Transverse colon (tissue), 4 donors: ENCODE measurements around the gene CACNA1B. TPM values are rescaled to one million over a fixed set of nuclear protein-coding genes. Genes with fewer than 3 reads are reported as not detected.

Experiments used
- DNase-seq: peaks from one replicate; pipeline ENCODE4 v3.0.0-alpha.2; 2019
- H3K27ac ChIP-seq, 4 donors: fragments of 200-600 bp; sonication (generic); 2 replicates each; pipeline ENCODE4 v1.5.1; 2016 to 2018; ENCODE audit warnings: inconsistent platforms in 4 of 4
- H3K27me3 ChIP-seq: fragments of 200-600 bp; sonication (generic); 2 replicates; pipeline ENCODE4 v1.5.1; 2017; ENCODE audit warnings: inconsistent platforms
- H3K36me3 ChIP-seq, 4 donors: fragments of 200-600 bp; sonication (generic); 2 replicates each; pipeline ENCODE4 v1.5.1; 2017 to 2019; ENCODE audit warnings: inconsistent platforms in 4 of 4
- H3K4me1 ChIP-seq, 4 donors: fragments of 200-600 bp; sonication (generic); 2 replicates each; pipeline ENCODE4 v1.5.1; 2017 to 2020; ENCODE audit warnings: inconsistent platforms in 4 of 4
- H3K4me3 ChIP-seq, 4 donors: fragments of 200-600 bp; sonication (generic); 1 replicate in 1 of 4; 2 replicates in 3 of 4; pipeline versions ENCODE4 v1.5.1 to v1.6.1; 2017 to 2019; ENCODE audit warnings: inconsistent platforms in 4 of 4
- H3K9me3 ChIP-seq, 2 donors: fragments of 200-600 bp; sonication (generic); 2 replicates each; pipeline ENCODE4 v1.5.1; 2017 to 2019; ENCODE audit warnings: inconsistent platforms in 2 of 2
- EP300 ChIP-seq: sonication (generic); formaldehyde crosslinking; IDR thresholded peaks from one replicate; pipeline ENCODE4 v1.6.1; 2017; ENCODE audit warnings: antibody characterized with exemption, low read depth
- POLR2A ChIP-seq: fragments of 450-650 bp; IDR thresholded peaks from one replicate; pipeline ENCODE4 v1.6.1; 2016; ENCODE audit warnings: antibody characterized with exemption, mild to moderate bottlenecking, moderate library complexity
- POLR2AphosphoS5 ChIP-seq, 3 donors: sonication (generic); formaldehyde crosslinking; IDR thresholded peaks; one replicate each; pipeline ENCODE4 v1.6.1; 2016; ENCODE audit warnings: antibody characterized with exemption in 3 of 3
- WGBS, 2 donors: methylation state at CpG; one replicate each; pipeline ENCODE4 v1.1.5; 2018; ENCODE audit warnings: low coverage in 1 of 2; 5-methylcytosine and 5-hydroxymethylcytosine counted together
- in situ Hi-C, 4 donors: fragments of 200-750 bp; cut with MboI; loops; one replicate each; pipeline versions ENCODE4 v1.15.0 to v1.15.1; 2017; ENCODE audit warnings: low sequenced_read_pairs in 3 of 4, low pct_ligation_motif_present in 1 of 4, low pct_unique_long_range_greater_than_20kb in 1 of 4
- intact Hi-C: fragments of 100-400 bp; cut with DNase I; formaldehyde crosslinking; loops from one replicate; pipeline ENCODE4 v1.15.1; 2023; ENCODE audit warnings: low total_unique reads
- total RNA-seq, 4 donors: library from RNA; depleted of rRNA; stranded (reverse); fragments of >200 nt; gene quantifications; one replicate each; pipeline ENCODE4 v1.1.0, GENCODE V29; 2016
- TF ChIP-seq, protein P1 (sequence below), 5 experiments: fragments of 200-600 bp in 3 of 5; fragments of 450-650 bp in 2 of 5; sonication (generic) in 3 of 5; IDR thresholded peaks; 1 replicate in 2 of 5; 2 replicates in 3 of 5; pipeline ENCODE4 v1.5.1; 2016 to 2017; ENCODE audit warnings: antibody characterized with exemption in 5 of 5, inconsistent platforms in 3 of 5, mild to moderate bottlenecking in 2 of 5, moderate library complexity in 1 of 5

Gene CACNA1B
- total RNA-seq, 4 donors from 2014 or later: 0.27 to 0.40 (median 0.35) TPM

DNA sequence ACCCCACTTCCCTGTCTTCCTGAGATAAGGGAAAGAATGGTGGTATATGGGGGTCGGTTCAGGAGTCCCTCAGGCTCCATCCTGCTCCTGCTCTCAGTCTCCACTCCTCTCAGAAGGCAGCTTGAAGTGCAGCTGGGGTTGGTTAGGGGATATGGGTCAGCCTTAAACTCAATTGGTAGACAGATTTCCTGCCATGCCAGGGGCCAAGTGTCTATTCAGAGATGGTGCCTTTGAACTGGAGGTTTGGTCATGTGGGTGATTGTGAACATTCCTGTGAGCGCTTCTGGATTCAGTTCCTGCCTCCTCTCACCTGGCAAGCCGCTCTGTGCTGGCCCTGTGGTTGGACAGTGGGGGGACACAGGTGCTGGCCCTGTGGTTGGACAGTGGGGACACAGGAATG is 35.1 kb downstream of the CACNA1B start:
- peaks cover 6% of the 10 kb centered on the region for H3K27me3 ChIP-seq
- intact Hi-C loops (no loop called here), in situ Hi-C loops (no loop called here)
- H3K4me1 ChIP-seq: no peaks in the 10 kb centered on the region
- DNase-seq: no peak
- H3K27ac ChIP-seq: no peak overlapping the region
- WGBS, 2 donors: 77% methylated on average over 3 of the region's 3 CpGs; no CpG with 5 or more reads in 1 of the 2 donors
- H3K4me3 ChIP-seq: no peak overlapping the region
- H3K9me3 ChIP-seq: no peaks in the 10 kb centered on the region
- TF ChIP-seq, protein P1, sequence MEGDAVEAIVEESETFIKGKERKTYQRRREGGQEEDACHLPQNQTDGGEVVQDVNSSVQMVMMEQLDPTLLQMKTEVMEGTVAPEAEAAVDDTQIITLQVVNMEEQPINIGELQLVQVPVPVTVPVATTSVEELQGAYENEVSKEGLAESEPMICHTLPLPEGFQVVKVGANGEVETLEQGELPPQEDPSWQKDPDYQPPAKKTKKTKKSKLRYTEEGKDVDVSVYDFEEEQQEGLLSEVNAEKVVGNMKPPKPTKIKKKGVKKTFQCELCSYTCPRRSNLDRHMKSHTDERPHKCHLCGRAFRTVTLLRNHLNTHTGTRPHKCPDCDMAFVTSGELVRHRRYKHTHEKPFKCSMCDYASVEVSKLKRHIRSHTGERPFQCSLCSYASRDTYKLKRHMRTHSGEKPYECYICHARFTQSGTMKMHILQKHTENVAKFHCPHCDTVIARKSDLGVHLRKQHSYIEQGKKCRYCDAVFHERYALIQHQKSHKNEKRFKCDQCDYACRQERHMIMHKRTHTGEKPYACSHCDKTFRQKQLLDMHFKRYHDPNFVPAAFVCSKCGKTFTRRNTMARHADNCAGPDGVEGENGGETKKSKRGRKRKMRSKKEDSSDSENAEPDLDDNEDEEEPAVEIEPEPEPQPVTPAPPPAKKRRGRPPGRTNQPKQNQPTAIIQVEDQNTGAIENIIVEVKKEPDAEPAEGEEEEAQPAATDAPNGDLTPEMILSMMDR (IDR thresholded peaks at IDR 0.05): no peak
- TF ChIP-seq POLR2AphosphoS5 (IDR thresholded peaks at IDR 0.05) (no peak), POLR2A (no peak), EP300 (no peak)
- H3K36me3 ChIP-seq: no peaks in the 10 kb centered on the region

DNA sequence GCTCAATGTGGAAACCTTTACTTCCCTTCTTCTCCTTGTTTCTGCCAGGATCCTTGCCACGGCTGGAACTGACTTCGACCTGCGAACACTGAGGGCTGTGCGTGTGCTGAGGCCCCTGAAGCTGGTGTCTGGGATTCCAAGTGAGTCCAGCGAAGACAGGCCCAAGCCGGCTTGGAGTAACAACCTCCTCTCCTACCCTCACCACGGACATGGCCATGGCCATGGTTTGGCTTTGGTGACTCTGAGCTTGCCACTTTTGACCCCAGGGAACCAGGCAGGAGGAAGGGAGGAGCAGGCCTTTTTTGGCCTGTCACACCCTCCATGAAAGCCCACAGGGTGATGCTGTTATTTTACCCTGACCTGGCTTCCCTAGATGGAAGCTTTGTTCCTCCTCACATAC is 35.5 kb downstream of the CACNA1B start:
- intact Hi-C loops: no loop called here
- no peaks in the 10 kb centered on the region for H3K9me3 ChIP-seq
- no peaks in the 10 kb centered on the region for H3K36me3 ChIP-seq
- no peaks in the 10 kb centered on the region for H3K4me1 ChIP-seq
- TF ChIP-seq POLR2A (no peak), EP300 (no peak), POLR2AphosphoS5 (IDR thresholded peaks at IDR 0.05) (no peak)
- TF ChIP-seq, protein P1 (IDR thresholded peaks at IDR 0.05): no peak
- in situ Hi-C loops: no loop called here
- no peak for DNase-seq
- H3K4me3 ChIP-seq: no peak overlapping the region
- H3K27me3 ChIP-seq: peaks cover 6% of the 10 kb centered on the region
- H3K27ac ChIP-seq: no peak overlapping the region
- 89% methylated on average over 7 of the region's 7 CpGs; no CpG with 5 or more reads in 1 of the 2 donors for WGBS, 2 donors

DNA sequence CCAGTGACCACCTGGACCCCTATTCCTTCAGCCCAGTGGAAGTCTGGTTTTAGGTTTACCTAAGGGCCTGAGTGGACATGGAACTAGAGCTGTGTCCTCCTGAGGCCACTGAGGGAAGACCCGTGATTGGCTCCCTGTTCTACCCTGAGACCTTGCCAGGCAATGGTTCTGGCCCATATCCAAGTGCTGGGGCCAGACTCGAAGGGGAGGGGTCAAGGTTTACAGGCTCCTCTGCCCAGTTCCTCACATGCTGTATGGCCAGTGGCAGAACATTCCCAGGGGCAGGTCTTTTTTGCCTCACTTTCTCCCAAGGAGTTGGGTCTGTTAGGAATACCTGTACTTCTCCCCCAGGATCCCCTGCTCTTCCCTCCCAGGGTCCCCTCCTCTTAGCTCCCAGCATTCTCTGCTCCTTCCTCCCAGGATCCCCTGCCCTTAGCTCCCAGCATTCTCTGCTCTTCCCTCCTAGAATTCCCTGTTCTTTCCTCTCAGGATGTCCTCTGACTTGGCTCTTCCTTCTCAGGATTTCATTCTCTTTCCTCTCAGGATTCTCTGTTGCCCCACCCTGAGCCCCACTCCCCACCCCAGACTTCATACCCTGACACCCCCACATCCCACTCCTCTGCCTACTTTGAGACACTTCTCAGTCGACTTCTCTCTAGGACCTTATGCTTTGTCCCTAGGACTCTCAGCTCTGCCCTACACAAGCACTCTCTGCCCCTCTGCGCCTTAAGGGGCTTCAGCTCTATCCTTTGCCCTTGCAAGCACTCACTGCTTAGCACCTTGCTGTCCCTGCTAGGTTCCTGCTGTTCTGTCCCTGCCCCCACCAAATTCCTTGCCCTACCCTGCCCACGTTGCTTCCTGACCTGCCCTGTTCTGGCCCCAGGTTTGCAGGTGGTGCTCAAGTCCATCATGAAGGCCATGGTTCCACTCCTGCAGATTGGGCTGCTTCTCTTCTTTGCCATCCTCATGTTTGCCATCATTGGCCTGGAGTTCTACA is 36.5 kb downstream of the CACNA1B start:
- Histone ChIP-seq H3K36me3 (no peaks in the 10 kb centered on the region), H3K27ac (no peak overlapping the region), H3K9me3 (no peaks in the 10 kb centered on the region), H3K4me1 (no peaks in the 10 kb centered on the region), H3K4me3 (no peak overlapping the region), H3K27me3 (peaks cover 2% of the 10 kb centered on the region)
- TF ChIP-seq, protein P1 (IDR thresholded peaks at IDR 0.05): no peak
- TF ChIP-seq POLR2AphosphoS5 (IDR thresholded peaks at IDR 0.05): no peak
- no peak for TF ChIP-seq EP300
- no peak for TF ChIP-seq POLR2A
- intact Hi-C loops: no loop called here
- WGBS, 2 donors: 63% methylated on average over 5 of the region's 5 CpGs; no CpG with 5 or more reads in 1 of the 2 donors
- in situ Hi-C loops: no loop called here
- DNase-seq: no peak

DNA sequence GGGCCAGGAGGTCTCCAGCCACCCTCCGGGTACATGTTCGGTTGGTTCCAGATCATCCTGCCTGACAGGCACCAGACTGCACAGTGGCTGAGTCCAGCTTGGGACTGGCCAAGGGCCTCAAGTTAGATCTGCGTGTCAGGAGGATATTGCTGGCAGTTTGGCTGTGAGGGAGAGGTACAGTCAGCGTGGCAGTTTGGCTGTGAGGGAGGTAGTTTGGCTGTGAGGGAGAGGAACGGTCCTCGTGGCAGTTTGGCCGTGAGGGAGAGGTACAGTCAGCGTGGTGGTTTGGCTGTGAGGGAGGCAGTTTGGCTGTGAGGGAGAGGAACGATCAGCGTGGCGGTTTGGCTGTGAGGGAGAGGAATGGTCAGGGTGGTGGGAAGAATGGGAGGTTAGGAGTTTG is 39.0 kb downstream of the CACNA1B start:
- intact Hi-C loops (no loop called here), in situ Hi-C loops (no loop called here)
- 77% methylated on average over 11 of the region's 11 CpGs; no CpG with 5 or more reads in 1 of the 2 donors for WGBS, 2 donors
- Histone ChIP-seq H3K4me1 (no peaks in the 10 kb centered on the region), H3K36me3 (no peaks in the 10 kb centered on the region), H3K27me3 (no peaks in the 10 kb centered on the region), H3K4me3 (no peak overlapping the region), H3K27ac (no peak overlapping the region), H3K9me3 (no peaks in the 10 kb centered on the region)
- TF ChIP-seq, protein P1 (IDR thresholded peaks at IDR 0.05): no peak
- TF ChIP-seq EP300: no peak
- TF ChIP-seq POLR2A: no peak
- no peak for TF ChIP-seq POLR2AphosphoS5 (IDR thresholded peaks at IDR 0.05)
- DNase-seq: no peak
